ENCODE data around the gene TAF1B. TPM values are rescaled to one million over a fixed set of nuclear protein-coding genes. Genes with fewer than 3 reads are reported as not detected.

The TAF1B gene
- total RNA-seq, 3 donors from 2014 or later, result 9.4 to 14.1 (median 13.2) TPM

DNA sequence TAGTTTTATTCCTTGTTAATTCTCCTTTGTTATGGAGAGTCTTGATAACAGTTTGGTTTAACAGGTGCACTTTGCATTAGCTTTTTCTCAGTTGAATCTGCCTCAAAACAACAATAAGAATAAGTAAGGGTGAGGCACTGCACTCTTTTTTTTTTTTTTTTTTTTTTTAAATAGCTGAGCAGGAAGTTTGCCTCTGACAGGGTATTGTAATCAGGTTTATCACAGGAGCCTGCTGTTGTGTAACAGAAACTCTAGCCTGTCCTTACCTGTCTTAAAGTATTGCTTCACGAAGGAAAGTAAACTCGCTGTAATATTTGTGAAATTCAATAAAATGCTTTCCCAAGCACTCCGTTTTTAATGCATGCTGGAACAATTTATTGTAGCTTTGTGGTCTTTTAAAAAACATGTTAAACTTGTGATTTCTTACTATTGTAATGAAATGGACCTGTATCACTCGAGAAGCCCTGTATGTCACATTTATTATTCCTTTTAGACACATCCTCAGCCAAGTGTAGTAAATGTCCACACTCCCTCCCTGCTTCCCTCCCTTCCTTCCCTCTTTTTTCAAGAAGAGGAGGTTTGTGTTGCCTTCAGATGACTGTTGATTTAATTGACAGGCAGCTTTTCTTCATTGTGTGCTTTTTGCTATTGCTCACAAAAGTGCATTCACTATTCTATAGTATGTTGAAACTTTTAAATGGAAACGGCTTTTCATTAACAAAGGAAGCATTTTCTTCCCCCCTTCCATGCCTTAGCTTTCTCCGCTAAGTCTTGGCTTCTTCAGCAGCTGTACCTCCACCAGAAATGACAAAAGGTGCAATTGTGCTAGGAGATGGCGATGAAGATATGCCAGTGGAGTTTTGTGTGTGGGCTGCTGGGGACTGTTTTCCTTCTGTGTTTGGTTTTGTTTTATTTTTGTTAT lies 52.7 kb downstream of the TAF1B start:
- no peak for DNase-seq
- Histone ChIP-seq H3K36me3 (ENCODE audit: low read depth) (no peaks in the 10 kb centered on the region), H3K9me3 (no peaks in the 10 kb centered on the region), H3K4me1 (ENCODE audit: low read depth) (no peaks in the 10 kb centered on the region), H3K4me3 (no peak overlapping the region)
- intact Hi-C loops (cut with DNase I, micrococcal nuclease), result no loop called here
- ATAC-seq, result peak; percentile 87
- TF ChIP-seq, protein P1, sequence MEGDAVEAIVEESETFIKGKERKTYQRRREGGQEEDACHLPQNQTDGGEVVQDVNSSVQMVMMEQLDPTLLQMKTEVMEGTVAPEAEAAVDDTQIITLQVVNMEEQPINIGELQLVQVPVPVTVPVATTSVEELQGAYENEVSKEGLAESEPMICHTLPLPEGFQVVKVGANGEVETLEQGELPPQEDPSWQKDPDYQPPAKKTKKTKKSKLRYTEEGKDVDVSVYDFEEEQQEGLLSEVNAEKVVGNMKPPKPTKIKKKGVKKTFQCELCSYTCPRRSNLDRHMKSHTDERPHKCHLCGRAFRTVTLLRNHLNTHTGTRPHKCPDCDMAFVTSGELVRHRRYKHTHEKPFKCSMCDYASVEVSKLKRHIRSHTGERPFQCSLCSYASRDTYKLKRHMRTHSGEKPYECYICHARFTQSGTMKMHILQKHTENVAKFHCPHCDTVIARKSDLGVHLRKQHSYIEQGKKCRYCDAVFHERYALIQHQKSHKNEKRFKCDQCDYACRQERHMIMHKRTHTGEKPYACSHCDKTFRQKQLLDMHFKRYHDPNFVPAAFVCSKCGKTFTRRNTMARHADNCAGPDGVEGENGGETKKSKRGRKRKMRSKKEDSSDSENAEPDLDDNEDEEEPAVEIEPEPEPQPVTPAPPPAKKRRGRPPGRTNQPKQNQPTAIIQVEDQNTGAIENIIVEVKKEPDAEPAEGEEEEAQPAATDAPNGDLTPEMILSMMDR (IDR thresholded peaks at IDR 0.05), result no peak

DNA sequence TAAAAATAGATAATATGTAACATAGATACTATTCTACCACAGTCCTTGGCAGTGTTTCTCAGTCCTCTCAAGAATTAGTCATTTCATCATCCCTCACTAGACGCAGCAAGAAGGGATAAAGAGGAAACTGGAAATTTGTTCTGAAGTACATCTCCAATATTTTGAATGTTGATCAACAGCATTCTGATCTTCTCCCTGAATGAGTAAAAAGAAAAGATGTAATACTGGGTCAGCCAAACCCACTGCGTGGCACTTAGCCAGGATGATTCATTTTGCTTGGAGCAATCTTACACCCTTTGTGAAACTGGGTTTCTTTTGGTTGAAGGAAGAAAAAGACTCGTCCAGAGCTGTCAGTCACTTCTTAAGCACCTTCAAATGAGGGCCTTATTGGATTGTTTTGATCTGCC lies 54.1 kb downstream of the TAF1B start:
- H3K36me3 ChIP-seq (ENCODE audit: low read depth), result no peaks in the 10 kb centered on the region
- no peaks in the 10 kb centered on the region for H3K9me3 ChIP-seq
- DNase-seq (peak in 1 of 3 donors; percentile 55), ATAC-seq (peak; percentile 38)
- H3K4me3 ChIP-seq, result no peak overlapping the region
- TF ChIP-seq, protein P1 (IDR thresholded peaks at IDR 0.05), result no peak
- intact Hi-C loops (cut with DNase I, micrococcal nuclease), result no loop called here
- H3K4me1 ChIP-seq (ENCODE audit: low read depth), result no peaks in the 10 kb centered on the region

DNA sequence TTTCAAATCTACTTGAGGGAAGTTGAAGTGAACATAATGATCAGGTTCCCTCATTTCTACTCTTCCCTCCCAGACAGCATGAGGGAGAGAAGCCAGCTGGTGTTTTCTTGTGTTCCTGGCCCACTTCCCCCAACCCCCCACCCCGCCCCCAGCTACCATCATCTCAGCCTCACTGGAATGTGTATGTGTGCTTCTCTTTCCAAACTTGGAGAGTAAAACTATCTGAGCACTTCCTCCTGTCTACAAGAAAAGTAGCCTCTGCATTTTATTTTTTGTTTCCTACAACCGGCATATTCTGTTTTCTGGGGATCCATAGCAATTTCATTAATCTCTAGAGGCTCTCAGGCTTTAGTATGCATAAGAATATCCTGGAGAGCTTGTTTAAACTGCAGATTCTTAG lies 54.6 kb downstream of the TAF1B start:
- H3K4me3 ChIP-seq, result no peak overlapping the region
- no peak for DNase-seq
- TF ChIP-seq, protein P1 (IDR thresholded peaks at IDR 0.05), result no peak
- H3K4me1 ChIP-seq (ENCODE audit: low read depth), result no peaks in the 10 kb centered on the region
- ATAC-seq, result no peak
- intact Hi-C loops (cut with DNase I, micrococcal nuclease), result no loop called here
- no peaks in the 10 kb centered on the region for H3K9me3 ChIP-seq
- no peaks in the 10 kb centered on the region for H3K36me3 ChIP-seq (ENCODE audit: low read depth)

DNA sequence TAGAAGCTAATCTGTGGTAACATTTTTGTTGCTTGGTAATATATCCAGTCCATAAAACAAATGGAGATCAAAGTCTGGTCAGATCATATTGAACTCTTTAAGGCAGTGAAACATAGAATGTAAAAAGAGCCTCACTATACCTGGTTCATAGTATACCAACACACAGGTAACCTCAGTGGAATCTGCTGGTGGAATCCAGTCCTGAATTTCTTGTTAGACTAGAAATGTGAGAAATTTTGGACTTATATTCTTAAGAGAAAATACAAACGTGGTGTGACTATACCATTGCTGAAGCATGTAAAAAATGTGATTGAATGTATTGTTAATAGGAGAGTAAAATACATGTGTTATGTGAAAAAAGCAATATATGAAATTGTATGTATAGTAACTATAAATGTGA lies 62.1 kb downstream of the TAF1B start:
- DNase-seq, result no peak
- TF ChIP-seq, protein P1 (IDR thresholded peaks at IDR 0.05), result no peak
- Histone ChIP-seq H3K36me3 (ENCODE audit: low read depth) (no peaks in the 10 kb centered on the region), H3K4me3 (no peak overlapping the region), H3K9me3 (no peaks in the 10 kb centered on the region), H3K4me1 (ENCODE audit: low read depth) (no peaks in the 10 kb centered on the region)
- intact Hi-C loops (cut with DNase I, micrococcal nuclease), result no loop called here
- no peak for ATAC-seq

DNA sequence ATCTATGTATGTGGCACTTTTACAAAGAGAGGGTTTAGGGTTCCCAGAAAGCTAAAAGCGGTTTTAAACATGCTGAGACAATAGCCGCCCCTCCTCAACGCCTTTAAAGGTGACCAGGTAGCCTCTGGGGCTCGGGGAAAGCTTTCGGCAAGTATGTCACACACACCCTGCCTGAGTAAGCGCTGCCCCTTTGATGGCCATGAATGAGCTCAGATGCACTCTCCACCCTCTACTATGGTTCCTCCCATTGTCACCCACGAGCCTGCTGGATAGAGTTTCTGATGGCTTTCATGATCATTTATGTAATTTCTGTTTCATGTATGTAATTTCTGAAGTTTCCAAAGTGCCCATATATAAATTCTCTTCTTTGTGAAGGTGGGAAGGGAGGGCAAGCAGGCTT lies 64.1 kb downstream of the TAF1B start:
- ATAC-seq (no peak), DNase-seq (no peak)
- Histone ChIP-seq H3K9me3 (no peaks in the 10 kb centered on the region), H3K36me3 (ENCODE audit: low read depth) (no peaks in the 10 kb centered on the region), H3K4me3 (no peak overlapping the region), H3K4me1 (ENCODE audit: low read depth) (no peaks in the 10 kb centered on the region)
- TF ChIP-seq, protein P1 (IDR thresholded peaks at IDR 0.05), result no peak
- intact Hi-C loops (cut with DNase I, micrococcal nuclease), result no loop called here
